Pulmonary artery endothelial cell (primary cell): Measurements from ENCODE around the gene BTBD18. TPM values are rescaled to one million over a fixed set of nuclear protein-coding genes. Genes with fewer than 3 reads are reported as not detected.

Source experiments
- DNase-seq: peaks from one replicate; pipeline ENCODE4 v3.0.0-alpha.2; 2011; ENCODE audit warnings: low read depth, low spot score
- total RNA-seq: library from RNA; depleted of rRNA; stranded (reverse); fragments of >200 nt; gene quantifications from 2 replicates; pipeline ENCODE4 v1.2.3, GENCODE V29; 2014

Gene BTBD18
- total RNA-seq, 1 donor from 2014 or later: not detected

GRCh38 chr11:57775491-57775890, 23.9 kb upstream of the BTBD18 start:
- no peak for DNase-seq

GRCh38 chr11:57773026-57773598, 21.5 kb upstream of the BTBD18 start:
- DNase-seq: no peak

DNA sequence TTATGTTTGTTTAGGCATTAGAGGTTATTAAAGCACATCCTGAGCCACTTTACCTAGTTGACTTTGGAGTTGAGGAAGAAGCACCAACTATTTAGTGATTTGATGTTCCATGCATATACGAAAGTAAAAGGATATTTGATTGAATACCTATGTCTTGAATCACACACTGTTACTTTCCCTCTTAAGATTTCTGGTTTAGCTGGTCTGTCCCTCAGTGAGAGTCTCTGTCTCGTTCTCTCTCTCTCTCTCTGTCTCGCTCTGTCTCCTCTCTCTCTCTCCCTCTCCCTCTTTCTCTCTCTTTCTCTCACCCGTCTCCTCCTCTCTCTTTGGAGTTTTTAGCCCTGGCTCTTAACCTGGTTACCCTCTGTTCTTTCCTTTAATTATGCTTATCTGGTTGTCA, 20.9 kb upstream of the BTBD18 start:
- no peak for DNase-seq

- DNase-seq: no peak
These were observed 19.7 kb upstream of the BTBD18 start for GRCh38 chr11:57771365-57771764.

GRCh38 chr11:57770793-57771192, 19.2 kb upstream of the BTBD18 start:
- DNase-seq: no peak

DNA sequence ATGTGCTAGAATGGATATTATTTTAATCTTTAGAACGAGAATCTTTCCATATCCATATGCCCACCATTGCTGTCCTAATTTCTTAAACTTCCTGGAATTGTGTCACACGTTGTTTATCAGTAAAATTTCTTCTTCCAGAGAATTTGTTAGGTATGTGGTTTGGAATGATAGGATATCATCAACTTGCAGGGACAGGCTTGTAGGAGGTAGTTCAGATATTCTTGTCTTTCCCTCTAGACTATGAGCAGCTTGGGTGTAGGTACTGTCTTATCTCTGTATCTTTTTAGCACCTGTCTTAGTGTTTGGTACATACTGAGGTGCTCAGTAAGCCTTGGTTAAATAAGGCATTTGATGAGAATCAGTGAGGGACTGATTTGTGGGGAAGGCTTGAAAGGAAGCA, 13.4 kb upstream of the BTBD18 start:
- no peak for DNase-seq

GRCh38 chr11:57764566-57764965, 12.9 kb upstream of the BTBD18 start:
- DNase-seq: no peak

- no peak for DNase-seq
These were observed 12.4 kb upstream of the BTBD18 start for GRCh38 chr11:57764021-57764420.

- DNase-seq: no peak
These were observed 11.9 kb upstream of the BTBD18 start for GRCh38 chr11:57763568-57763967.

- no peak for DNase-seq
These were observed 10.7 kb upstream of the BTBD18 start for GRCh38 chr11:57762235-57762861.

DNA sequence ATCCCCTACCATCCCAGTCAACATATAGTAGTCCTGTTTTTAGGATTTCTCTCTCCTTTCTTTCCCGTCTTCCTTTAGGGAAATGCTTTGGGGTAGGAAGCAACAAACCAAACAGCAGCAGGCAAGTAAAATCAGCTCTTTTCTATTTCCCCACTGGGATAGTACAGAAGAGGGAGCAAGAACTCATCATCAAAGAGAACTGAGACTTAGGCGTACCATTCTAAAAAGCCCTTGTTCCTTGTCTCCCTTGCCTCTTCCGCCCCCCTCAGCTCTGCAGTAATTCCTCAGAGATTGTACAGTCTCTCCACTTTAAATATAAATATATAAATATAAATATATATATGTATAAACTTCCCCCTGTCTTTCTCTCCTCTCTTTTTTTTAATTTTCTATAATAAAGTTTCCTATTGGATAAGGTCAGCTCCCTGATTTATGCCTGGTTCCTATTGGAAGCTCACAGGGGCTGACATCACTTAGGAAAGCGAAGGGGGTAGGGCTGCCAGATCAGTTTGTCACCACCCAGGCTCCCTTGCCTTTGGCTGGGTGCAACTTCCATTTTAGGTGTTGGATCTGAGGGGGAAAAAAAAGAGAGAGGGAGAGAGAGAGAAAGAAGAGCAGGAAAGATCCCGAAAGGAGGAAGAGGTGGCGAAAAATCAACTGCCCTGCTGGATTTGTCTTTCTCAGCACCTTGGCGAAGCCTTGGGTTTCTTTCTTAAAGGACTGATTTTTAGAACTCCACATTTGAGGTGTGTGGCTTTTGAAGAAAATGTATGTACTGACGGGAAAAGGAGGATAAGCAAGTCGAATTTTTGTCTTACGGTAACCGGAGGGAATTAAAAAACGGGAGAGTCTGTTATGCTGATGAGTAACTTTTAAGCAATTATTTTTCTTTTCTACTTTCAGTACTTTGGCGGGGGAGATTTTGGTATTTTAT, 9.9 kb upstream of the BTBD18 start, which contains the start of gene CTNND1:
TSS of gene CTNND1 (plus strand) at position 502 of the 934 bp plus-strand sequence. CDS start 29,677 bp downstream, outside the sequence.
- DNase-seq: peak; percentile 94

DNA sequence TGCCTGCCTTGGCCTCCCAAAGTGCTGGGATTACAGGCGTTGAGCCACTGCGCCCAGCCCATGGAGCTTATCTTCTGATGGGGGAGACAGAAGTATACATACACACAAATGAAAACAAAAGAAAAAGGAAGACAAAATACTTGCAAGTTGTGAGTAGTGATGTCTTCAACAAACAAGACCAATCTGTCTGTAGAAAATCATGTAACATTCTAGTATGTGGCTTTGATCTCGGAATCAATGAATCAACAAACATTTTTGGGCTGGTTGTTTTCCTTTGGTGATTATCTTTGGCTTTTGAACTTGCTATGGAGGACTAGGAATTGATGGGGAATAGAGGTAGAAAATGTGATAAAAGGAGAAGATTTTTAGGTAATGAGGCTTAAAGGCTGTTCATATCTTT, 6.6 kb upstream of the BTBD18 start:
- no peak for DNase-seq

GRCh38 chr11:57752954-57753353, 1.3 kb upstream of the BTBD18 start:
- DNase-seq: no peak

DNA sequence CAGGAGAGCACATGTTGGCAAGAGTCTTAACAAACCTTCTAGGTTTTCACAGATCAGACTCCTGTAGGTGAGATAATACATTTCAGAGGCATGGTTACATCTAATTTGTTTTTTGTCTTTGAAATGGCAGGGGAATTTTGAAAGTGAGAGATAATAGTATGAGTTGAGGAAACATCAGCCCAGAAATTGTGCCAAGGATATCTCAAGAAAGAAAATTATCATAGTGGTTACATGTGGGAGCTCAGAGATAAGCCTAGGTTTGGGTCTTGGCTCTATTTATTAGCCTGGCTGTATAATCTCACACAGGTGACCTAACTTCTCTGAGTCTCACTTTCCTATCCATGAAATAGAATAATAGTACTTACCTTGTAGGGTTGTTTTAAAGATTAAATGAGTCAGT, 443 bp downstream of the BTBD18 start:
- DNase-seq: no peak

DNA sequence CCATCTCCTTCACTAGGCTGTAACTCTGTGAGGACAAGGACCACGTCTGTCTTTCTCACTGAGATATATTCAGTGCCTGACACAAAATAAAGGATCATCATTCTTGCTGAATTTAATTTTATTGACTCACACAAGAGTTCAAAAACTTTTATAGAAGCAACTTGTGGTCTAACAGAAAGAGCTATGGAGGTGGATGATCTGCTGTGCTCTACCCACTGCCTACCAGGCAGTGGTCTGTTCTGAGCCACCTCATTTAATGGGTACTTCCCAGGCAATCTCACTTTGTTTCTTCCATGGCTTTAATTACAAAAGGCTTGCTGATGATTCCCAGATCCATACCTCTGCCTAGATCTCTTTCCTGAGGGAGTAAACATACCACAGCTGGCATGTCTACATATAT, 4.7 kb downstream of the BTBD18 start:
- no peak for DNase-seq

DNA sequence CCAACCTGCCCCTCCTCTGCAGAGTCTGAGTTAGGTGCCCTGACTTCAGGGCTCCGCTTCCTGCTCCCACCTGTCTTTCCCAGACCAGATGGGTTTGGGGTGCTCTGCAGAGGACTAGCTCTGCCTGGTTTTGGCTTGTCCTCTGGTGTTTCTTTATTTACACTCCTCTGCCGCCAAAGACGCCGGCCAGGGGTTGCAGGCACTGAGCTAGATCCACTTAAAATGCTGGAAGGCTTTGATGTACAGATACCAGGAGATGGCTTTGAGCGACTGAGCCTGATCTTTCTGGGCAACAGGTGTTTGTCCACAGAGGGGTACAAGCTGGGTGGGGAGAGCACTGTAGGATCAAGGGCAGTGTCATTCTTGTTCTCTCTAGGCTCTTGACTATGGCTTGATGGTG, 6.4 kb downstream of the BTBD18 start:
- no peak for DNase-seq

GRCh38 chr11:57744357-57744756, 7.3 kb downstream of the BTBD18 start:
- DNase-seq: no peak

DNA sequence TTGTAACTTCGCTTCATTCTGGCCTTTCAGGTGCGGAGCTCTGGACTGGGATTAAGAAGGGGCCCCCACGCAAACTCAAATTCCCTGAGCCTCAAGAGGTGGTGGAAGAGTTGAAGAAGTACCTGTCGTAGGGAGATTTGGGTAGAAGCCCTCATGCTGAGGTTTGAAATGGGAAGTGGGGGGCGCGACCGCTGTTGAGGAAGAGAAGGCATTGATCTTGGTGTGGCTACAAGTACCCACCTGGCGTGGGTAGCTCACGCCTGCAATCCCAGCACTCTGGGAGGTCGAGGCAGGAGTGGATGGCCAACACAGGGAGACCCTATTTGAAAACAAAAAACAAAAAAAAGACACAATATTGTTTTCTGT, 9.5 kb downstream of the BTBD18 start:
- DNase-seq: no peak

- peak; percentile 93 for DNase-seq
These were observed 10.2 kb downstream of the BTBD18 start, which contains the start of gene SELENOH for GRCh38 chr11:57741132-57742086. Gene SELENOH (plus strand): TSS chr11:57741491. CDS start chr11:57741596, 105 bp downstream.

DNA sequence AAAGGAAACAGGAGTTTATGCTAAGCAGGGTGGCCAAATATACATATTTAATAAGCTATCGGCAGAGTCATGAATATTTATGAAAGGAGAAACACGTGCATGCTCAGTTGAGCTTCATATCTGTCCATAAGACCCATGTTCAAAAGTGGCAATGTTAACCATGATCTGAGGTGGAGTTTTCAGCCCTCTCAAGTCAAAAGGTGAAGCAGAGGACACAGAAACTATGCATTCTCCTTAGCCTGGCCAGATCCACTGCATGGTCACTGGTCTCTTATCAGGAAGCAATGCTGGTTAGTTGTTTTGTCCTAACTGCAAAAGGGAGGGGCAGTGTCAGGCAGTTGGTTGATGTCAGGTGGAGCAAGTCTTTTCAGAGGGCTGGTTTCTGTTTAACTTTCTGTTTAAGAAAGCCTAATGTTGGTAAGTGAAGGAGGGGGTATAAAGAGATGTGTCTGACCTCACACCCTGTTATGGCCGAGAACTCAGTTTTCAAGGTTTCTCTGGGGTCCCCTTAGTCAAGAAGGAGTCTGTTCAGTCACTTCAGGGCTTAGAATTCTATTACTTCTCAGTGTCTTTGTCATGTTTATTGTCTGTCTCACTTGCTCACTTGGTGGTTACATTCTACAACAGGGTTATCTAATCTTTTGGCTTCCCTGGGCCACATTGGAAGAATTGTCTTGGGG, 15.9 kb downstream of the BTBD18 start:
- no peak for DNase-seq

GRCh38 chr11:57732661-57733060, 19.0 kb downstream of the BTBD18 start:
- no peak for DNase-seq
